Activated CD4-positive, alpha-beta T cell treated with anti-CD3 and anti-CD28 coated beads, Interleukin-2, amount 50 U/mL, for 4 hours (primary cell): ENCODE data around the gene LRRC53.

ENCODE experiments used
- DNase-seq, 2 experiments: peaks; one replicate each; pipeline ENCODE4 v3.0.0-alpha.2; 2020

LRRC53 gene

DNA sequence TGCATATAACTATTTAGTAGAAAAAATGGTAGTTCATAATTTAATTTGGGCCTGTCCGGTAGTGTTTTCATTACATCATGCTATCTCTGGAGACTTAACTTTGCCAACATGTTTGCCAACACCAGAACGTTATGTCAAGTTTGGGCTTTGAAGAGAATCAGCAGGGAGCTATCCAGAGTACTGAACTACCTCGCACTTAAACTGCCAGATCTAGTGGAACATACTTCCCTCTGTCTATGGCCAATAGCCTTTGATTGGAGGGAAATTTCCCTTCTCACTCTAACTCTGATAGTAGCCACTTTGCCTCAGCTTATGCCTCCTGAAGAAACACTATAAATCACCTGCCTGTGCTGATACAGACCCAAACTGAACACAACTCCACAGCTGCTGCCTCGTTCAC is 10.0 kb downstream of the LRRC53 start:
- DNase-seq, result no peak

GRCh38 chr1:74498901-74499300 is 13.5 kb downstream of the LRRC53 start:
- DNase-seq, result no peak

- no peak for DNase-seq
These were observed 15.7 kb downstream of the LRRC53 start for GRCh38 chr1:74496669-74497068.

DNA sequence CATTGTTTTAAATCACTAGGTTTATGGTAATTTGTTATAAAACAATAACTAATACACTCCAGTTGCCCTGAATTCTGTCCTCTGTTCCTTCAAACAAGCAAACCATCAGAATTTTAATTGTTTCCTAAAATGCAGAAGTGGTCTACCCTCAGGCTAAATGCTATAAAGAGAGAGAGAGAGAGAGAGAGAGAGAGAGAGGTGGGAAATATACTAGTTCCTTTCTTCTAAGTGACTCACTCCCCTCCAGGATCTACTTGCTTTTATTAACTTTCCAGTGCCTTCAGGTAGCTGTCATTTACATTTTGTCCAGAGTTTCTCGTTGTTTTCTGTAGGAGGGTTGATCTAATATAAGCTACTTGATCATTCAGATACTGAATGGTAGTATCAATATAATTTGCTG is 26.4 kb downstream of the LRRC53 start:
- DNase-seq, result no peak

- DNase-seq, result no peak
These were observed 26.8 kb downstream of the LRRC53 start for GRCh38 chr1:74485622-74486021.

GRCh38 chr1:74481607-74482006 is 30.8 kb downstream of the LRRC53 start:
- DNase-seq, result no peak

DNA sequence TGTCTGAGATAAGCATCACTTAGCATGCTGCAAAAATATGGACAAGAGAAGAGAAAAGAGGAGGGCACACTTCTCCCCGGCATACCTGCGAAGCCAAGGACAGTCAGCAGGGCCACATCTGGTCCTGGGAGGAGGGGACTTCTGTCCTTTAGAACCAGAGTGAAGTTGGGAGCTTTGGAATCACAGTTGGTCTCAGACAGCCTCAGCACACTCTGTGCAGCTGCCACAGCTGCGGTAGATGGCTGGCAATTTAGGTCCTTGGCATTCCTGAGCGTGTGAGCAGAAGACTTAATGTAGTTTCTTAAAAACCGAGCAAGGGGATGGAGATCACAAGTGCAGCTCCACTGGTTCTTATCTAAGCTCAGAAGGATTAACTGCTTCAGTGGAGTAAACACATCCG is 32.3 kb downstream of the LRRC53 start:
- DNase-seq, result no peak

DNA sequence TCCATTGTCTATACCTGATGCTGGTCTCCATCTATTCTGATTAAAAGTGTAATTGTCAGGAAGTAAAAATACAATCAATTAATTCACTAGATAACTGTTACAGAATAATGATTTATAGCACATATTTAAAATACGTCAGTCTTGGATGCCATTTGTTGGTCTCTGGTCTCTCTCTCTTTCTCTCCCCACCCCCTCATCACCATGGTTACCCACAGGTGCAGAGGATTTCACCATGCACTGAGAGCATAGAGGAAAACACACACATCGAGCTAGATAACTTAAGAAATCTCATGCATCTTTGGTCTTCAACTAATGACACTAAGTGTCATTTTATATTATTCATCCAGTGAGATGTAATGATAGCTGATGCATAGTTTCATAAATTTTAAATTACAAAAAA is 33.4 kb downstream of the LRRC53 start:
- DNase-seq, result no peak

DNA sequence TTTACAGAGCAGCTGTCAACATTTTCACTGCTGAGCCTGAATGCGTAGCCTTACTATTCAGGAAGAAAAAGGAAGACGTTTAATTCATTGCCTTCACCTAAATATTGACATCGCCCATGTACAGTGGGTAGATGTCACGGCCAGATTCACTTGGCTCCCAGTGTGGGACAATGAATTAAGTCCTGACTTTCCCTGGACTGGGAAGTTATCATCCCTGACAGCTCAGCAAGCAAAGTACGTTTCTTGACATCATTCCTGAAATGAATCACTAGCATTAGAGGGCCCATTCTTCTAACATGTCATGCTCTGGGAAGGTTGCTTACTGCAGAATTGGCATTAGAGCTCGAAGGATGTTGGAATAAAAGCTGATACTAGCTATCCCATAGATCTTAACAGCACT is 37.8 kb downstream of the LRRC53 start:
- no peak for DNase-seq

- DNase-seq, result no peak
These were observed 40.9 kb downstream of the LRRC53 start for GRCh38 chr1:74471470-74471869.

DNA sequence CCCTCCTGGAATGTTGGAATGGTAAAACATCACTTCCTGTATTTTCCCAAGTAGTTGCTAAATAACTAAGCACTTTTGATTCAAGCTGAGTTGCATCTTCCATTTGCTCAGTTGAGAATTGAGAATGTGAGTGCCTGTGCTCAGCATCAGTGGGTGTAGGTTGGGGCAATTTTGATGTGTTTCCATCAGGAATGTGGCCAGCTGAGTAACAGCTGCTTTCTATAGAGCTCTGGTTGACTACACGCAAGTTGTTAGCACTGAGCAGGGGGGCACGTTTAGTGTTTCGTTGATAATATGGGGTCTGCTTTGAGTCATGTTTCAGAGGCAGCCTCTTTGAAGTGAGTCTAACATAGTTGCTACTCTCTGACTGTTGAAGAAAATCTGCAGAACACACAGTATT is 41.5 kb downstream of the LRRC53 start:
- no peak for DNase-seq

DNA sequence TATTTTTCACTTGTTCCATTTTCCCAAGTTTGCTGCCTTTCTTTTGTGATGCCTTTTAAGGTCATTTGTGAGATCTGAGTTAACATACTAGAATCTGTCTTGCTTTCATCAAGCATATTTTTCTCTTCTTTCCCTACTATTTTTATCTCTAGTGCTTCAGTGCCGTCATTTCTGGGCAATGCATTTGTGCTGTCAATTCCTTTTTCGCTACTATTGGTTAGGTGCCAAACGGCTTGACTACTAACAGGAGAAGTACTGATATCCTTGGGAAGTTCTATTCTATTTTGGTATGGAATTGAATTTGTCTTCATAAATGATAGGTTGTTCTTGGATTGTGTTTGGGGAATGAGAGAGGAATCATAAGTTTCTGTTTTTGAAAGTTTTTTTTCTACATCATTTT is 42.2 kb downstream of the LRRC53 start:
- DNase-seq, result no peak

DNA sequence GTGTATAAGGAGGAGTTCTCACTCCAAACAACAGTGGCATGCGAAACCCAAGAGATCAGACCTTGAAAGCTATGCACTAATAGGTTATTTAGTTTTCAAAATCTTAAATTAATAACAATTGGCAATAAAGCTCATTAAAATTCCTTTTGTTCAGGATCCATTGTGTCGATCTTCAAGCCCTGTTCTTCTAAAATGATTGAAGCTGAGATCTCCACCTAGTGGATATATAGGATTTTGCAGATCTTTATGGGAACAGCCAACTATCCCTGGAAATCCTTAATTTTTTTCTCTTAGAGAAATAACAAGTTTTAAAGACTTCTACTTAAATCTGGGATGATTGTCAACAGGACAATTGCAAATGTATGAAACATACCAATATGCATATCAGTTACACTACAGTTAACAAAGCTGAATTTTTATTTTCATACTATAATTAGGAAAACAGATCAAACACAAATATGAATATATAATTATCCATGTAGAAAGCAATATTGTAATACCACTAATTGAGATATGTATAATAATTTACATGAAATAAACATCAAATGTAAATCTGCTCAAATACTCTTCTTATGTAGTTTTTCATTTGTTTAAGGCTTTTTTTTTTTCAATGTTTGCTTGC is 43.3 kb downstream of the LRRC53 start:
- no peak for DNase-seq

- no peak for DNase-seq
These were observed 44.5 kb downstream of the LRRC53 start for GRCh38 chr1:74467786-74468377.

DNA sequence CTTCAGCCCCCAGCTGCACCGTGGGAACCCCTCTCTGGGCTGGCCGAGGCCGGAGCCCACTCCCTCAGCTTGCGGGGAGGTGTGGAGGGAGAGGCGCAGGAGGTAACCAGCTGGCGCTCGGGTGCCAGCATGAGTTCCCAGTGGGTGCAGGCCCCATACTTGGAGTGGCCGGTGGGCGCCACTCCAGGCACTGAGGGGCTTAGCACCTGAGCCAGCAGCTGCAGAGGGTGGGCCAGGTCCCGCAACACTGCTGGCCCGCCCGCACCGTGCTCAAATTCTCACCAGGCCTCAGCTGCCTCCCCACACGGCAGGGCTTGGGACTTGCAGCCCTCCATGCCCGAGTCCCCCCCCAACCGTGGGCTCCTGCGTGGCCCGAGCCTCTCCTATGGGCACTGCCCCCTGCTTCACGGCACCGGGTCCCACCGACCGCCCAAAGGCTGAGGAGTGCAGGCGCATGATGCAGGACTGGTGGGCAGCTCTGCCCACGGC is 47.2 kb downstream of the LRRC53 start:
- DNase-seq, result no peak

DNA sequence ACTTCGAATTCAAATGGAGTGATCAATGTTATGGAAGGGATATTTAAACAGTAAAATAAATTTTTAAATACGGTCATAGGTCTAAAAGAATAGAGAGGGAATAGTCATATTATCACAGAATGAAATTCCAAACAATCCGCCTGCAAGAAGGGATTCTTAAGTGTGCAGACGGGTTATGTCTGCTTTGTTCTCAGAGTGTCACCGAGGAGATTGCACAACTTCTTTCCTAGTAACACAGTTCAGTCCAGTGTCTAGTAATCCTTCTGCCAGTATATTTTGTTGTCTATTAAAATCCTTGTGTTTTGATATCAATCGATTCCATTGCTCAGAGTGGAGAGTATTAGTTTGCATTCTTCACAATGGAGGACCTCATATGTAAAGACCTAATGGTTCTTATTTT is 48.4 kb downstream of the LRRC53 start:
- no peak for DNase-seq

DNA sequence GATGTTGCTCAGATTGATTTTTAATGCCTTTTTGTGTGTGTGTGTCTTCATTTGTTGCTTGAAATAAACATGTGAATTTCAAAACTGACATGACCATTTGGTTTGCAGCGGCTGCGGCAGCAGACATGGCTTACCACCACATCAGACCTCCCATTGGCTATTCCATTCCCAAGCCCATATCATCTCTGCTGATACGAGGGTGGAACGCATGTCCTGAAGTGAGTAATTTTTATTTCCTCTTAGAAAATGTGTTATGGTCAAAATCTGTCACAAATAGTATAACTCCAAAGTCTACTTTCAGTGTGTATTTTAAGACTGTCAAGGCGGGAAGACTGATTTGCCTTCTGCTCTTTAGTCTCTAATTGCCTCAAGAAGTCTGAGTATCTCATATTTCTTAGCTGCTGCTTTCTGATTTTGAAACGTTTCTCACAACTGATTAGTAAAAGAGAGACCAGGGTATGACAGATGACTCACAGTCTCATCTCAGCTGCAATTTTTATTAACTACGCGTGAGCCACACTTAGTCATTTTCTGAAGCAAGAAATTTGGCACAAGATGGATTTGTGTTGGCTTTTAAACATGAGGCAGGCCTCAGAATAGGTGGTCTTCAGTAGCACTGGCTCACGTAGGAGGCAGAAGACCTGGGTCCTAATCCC is 49.0 kb downstream of the LRRC53 start:
- DNase-seq, result no peak

- DNase-seq, result no peak
These were observed 55.2 kb downstream of the LRRC53 start for GRCh38 chr1:74457253-74457652.

GRCh38 chr1:74455390-74455789 is 57.0 kb downstream of the LRRC53 start:
- DNase-seq, result no peak

DNA sequence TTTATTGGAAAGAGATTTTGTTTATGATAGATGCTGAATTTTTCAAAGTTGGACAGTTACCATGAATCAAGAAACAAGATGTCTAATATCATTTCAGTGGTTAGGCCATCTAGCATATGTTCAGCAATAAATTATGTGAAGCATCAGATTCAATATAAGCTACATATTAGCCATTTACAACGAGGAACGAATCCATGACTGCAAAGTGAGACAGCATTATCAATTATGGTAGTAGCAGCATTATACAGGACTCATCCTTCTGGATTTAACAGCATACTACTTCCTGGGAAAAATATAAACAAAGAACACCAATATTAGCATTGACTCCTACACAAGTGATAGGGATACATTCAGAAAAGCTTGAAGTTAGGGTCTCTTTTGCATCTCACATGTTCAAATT is 59.1 kb downstream of the LRRC53 start:
- no peak for DNase-seq

DNA sequence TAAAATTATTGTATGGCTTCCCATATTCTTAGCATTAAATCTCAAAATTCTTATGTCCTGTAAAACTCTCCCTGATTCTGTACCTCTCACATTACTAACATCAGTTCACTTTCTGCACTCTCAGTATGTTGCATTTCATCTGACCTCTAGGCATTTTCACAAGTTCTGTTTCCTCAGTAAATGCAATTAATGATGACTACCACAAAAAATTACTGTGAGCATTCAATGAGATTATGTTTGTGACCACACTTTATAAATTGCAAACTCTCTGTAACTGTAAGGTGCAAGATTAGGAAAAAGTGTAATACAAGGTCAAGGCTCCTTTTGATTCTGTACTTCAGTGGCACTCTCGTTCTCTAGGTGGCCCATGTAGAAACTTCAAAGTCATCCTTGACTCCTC is 60.4 kb downstream of the LRRC53 start:
- DNase-seq, result no peak

DNA sequence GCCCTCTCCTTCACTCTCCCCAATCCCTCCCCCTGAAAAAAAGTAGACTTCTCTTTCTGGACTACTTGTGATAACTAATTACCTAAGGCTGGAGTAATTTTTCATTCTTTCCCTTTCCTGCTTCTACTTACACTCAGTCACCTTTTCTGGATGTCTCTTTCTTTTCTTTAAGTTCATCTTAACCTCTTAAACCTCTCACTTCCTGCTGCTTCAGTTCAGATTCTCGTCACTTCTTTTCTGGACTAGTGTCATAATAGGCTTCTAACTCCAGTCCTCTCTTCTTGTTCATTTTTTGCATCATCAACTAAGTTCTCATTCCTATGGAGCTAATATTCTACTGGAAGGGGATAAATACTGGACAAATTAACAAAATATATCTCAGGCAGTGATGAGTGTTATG is 75.4 kb downstream of the LRRC53 start:
- DNase-seq, result no peak

GRCh38 chr1:74436078-74436477 is 76.3 kb downstream of the LRRC53 start:
- no peak for DNase-seq

DNA sequence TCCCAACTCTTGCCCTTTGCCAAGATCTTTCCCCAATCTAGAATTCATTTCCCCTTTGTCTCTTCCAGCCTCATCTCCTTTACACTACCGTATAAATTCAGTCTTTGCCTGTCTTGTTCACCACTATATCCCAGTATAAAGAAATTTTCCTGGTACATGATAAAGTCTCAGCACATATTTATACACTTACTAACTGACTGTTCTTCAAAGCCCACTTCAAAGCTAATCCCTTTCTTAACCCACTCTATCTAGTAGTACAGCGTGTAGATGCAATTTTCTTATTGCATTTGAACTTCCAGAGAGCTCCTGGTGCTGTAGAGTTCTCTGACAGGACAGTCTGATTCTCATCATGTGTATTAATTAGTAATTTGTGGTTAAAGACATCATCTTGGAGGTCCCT is 78.1 kb downstream of the LRRC53 start:
- DNase-seq, result no peak

GRCh38 chr1:74432325-74432724 is 80.1 kb downstream of the LRRC53 start:
- no peak for DNase-seq
